DND-41 (cell line): ENCODE results near the gene TESK1.

Source experiments
- ATAC-seq: fragments of 200-7000 bp; cut with Tn5 transposase; 3 replicates; pipeline ENCODE4 v1.9.1; 2021; ENCODE audit warnings: low read depth; ENCODE audit not compliant: insufficient read depth
- DNase-seq: peaks from one replicate; pipeline ENCODE4 v3.0.0-alpha.2; 2020
- H2AFZ ChIP-seq: 2 replicates; pipeline ENCODE4 v1.6.0; 2012; ENCODE audit warnings: low read depth, low read length
- H3K27ac ChIP-seq: 2 replicates; pipeline ENCODE4 v1.5.1; 2012; ENCODE audit warnings: low read length, inconsistent platforms
- H3K27me3 ChIP-seq: fragments of 200-600 bp; sonication (generic); 2 replicates; pipeline ENCODE4 v1.6.0; 2012; ENCODE audit warnings: low read length, mild to moderate bottlenecking, inconsistent platforms; ENCODE audit not compliant: insufficient read depth, poor library complexity
- H3K36me3 ChIP-seq: 2 replicates; pipeline ENCODE4 v1.5.1; 2012; ENCODE audit warnings: low read length, inconsistent platforms; ENCODE audit not compliant: insufficient read depth
- H3K4me1 ChIP-seq: 2 replicates; pipeline ENCODE4 v1.5.1; 2012; ENCODE audit warnings: mild to moderate bottlenecking, low read length; ENCODE audit not compliant: insufficient read depth
- H3K4me2 ChIP-seq: 2 replicates; pipeline ENCODE4 v1.6.0; 2012; ENCODE audit warnings: mild to moderate bottlenecking, moderate library complexity, low read length, inconsistent platforms; ENCODE audit not compliant: insufficient read depth
- H3K4me3 ChIP-seq, 2 experiments: fragments of 200-600 bp in 1 of 2; shearing (Covaris generic) in 1 of 2; 2 replicates each; pipeline ENCODE4 v1.5.1; 2012 to 2016; ENCODE audit warnings: inconsistent platforms in 2 of 2, low read length in 2 of 2, mild to moderate bottlenecking in 2 of 2, low read depth in 1 of 2, moderate library complexity in 1 of 2
- H3K79me2 ChIP-seq: 2 replicates; pipeline ENCODE4 v1.6.0; 2012; ENCODE audit warnings: low read length, inconsistent platforms; ENCODE audit not compliant: insufficient read depth
- H3K9ac ChIP-seq: 2 replicates; pipeline ENCODE4 v1.6.0; 2012; ENCODE audit warnings: low read depth, mild to moderate bottlenecking, inconsistent platforms, low read length, moderate library complexity
- H3K9me3 ChIP-seq: 2 replicates; pipeline ENCODE4 v1.5.1; 2012; ENCODE audit warnings: low read length, moderate library complexity, mild to moderate bottlenecking, inconsistent platforms; ENCODE audit not compliant: insufficient read depth, severe bottlenecking
- H4K20me1 ChIP-seq: 2 replicates; pipeline ENCODE4 v1.6.0; 2012; ENCODE audit warnings: low read length; ENCODE audit not compliant: insufficient read depth
- CTCF ChIP-seq: IDR thresholded peaks from 2 replicates; pipeline ENCODE4 v1.5.1; 2012; ENCODE audit warnings: borderline replicate concordance, low read length, moderate library complexity, mild to moderate bottlenecking; ENCODE audit not compliant: poor library complexity, severe bottlenecking; ENCODE audit errors: extremely low read depth
- EZH2 ChIP-seq: IDR thresholded peaks from 3 replicates; pipeline ENCODE4 v1.6.1; 2012; ENCODE audit warnings: borderline replicate concordance, low read depth, mild to moderate bottlenecking, moderate library complexity, low read length, inconsistent platforms; ENCODE audit not compliant: severe bottlenecking

The TESK1 gene

GRCh38 chr9:35604578-35605350 lies at the start of gene TESK1:
TESK1 (plus strand) TSS chr9:35605262; CDS start chr9:35605620, 358 bp downstream.
- TF ChIP-seq EZH2: no peak
- no peak for TF ChIP-seq CTCF
- peaks cover 16% of the 10 kb centered on the region for H4K20me1 ChIP-seq
- ATAC-seq (peak; percentile 31), DNase-seq (peak; percentile 77)
- H3K9me3 ChIP-seq: no peaks in the 10 kb centered on the region
- peaks cover 49% of the 10 kb centered on the region for H3K4me1 ChIP-seq
- H3K4me2 ChIP-seq: peak within 1 kb of the TSS; percentile 91
- H3K27ac ChIP-seq: peak within 1 kb of the TSS; percentile 81
- H3K4me3 ChIP-seq: peak within 1 kb of the TSS; percentile 71 to 92; a peak in 3 of 4 replicates
- peaks cover 54% of the 10 kb centered on the region for H3K79me2 ChIP-seq
- peak within 1 kb of the TSS; percentile 71 for H3K9ac ChIP-seq
- H3K27me3 ChIP-seq: no peaks in the 10 kb centered on the region
- H2AFZ ChIP-seq: peak within 1 kb of the TSS; percentile 84
- peaks cover 32% of the 10 kb centered on the region for H3K36me3 ChIP-seq

- no peaks in the 10 kb centered on the region for H3K79me2 ChIP-seq
- no peak overlapping the region for H3K9ac ChIP-seq
- no peak overlapping the region for H3K4me3 ChIP-seq
- DNase-seq: no peak
- H4K20me1 ChIP-seq: no peaks in the 10 kb centered on the region
- H3K36me3 ChIP-seq: no peaks in the 10 kb centered on the region
- no peak overlapping the region for H2AFZ ChIP-seq
- TF ChIP-seq CTCF (no peak), EZH2 (no peak)
- no peak overlapping the region for H3K4me2 ChIP-seq
- H3K9me3 ChIP-seq: no peaks in the 10 kb centered on the region
- no peak for ATAC-seq
- peaks cover 2% of the 10 kb centered on the region for H3K27me3 ChIP-seq
- no peaks in the 10 kb centered on the region for H3K4me1 ChIP-seq
- H3K27ac ChIP-seq: no peak overlapping the region
These were observed 49.2 kb upstream of the TESK1 start for GRCh38 chr9:35555881-35556280.

GRCh38 chr9:35556776-35557175 lies 48.3 kb upstream of the TESK1 start:
- Histone ChIP-seq H3K27me3 (peaks cover 2% of the 10 kb centered on the region), H2AFZ (no peak overlapping the region), H3K9me3 (no peaks in the 10 kb centered on the region), H3K27ac (no peak overlapping the region), H3K9ac (no peak overlapping the region), H3K79me2 (no peaks in the 10 kb centered on the region), H4K20me1 (no peaks in the 10 kb centered on the region), H3K4me3 (no peak overlapping the region), H3K36me3 (no peaks in the 10 kb centered on the region), H3K4me2 (no peak overlapping the region), H3K4me1 (no peaks in the 10 kb centered on the region)
- TF ChIP-seq CTCF: no peak
- TF ChIP-seq EZH2: no peak
- ATAC-seq: no peak
- no peak for DNase-seq
